Esophagus squamous epithelium (tissue), 5 donors: Measurements from ENCODE around the gene PPFIA2. TPM values are rescaled to one million over a fixed set of nuclear protein-coding genes. Genes with fewer than 3 reads are reported as not detected.
"Not testable (repeated sequence)": the region's sequence is repeated elsewhere in the genome, so short reads cannot be mapped to it uniquely, and the experiment has no call there.

ENCODE experiments used
- DNase-seq: peaks from one replicate; lab custom pipeline; 2025; lab: John Stamatoyannopoulos, UW
- H3K27ac ChIP-seq, 4 donors: fragments of 200-600 bp; sonication (generic); one replicate each; pipeline ENCODE4 v1.5.1; 2016 to 2019; ENCODE audit warnings: mild to moderate bottlenecking in 1 of 4
- H3K27me3 ChIP-seq, 4 donors: fragments of 200-600 bp; sonication (generic); 1 replicate in 3 of 4; 2 replicates in 1 of 4; pipeline versions ENCODE4 v1.5.1 to v1.6.0; 2017 to 2021; ENCODE audit warnings: antibody characterized with exemption in 1 of 4
- H3K36me3 ChIP-seq, 3 donors: fragments of 200-600 bp; sonication (generic); one replicate each; pipeline ENCODE4 v1.5.1; 2016 to 2019
- H3K4me1 ChIP-seq, 3 donors: fragments of 200-600 bp; sonication (generic); one replicate each; pipeline ENCODE4 v1.5.1; 2017 to 2019
- H3K4me3 ChIP-seq, 4 donors: fragments of 200-600 bp; sonication (generic); 1 replicate in 3 of 4; 2 replicates in 1 of 4; pipeline ENCODE4 v1.5.1; 2016 to 2019; ENCODE audit warnings: mild to moderate bottlenecking in 2 of 4, moderate library complexity in 1 of 4
- H3K9me3 ChIP-seq, 3 donors: fragments of 200-600 bp; sonication (generic); one replicate each; pipeline ENCODE4 v1.5.1; 2016 to 2019
- CTCF ChIP-seq, 6 experiments: fragments of 450-650 bp in 4 of 6; fragments of 200-600 bp in 2 of 6; sonication (generic) in 2 of 6; IDR thresholded peaks; one replicate each; pipeline ENCODE4 v1.5.1; 2016 to 2019; ENCODE audit warnings: antibody characterized with exemption in 6 of 6, mild to moderate bottlenecking in 4 of 6, moderate library complexity in 4 of 6
- POLR2A ChIP-seq, 4 donors: fragments of 450-650 bp; IDR thresholded peaks; one replicate each; pipeline ENCODE4 v1.6.1; 2017; ENCODE audit warnings: antibody characterized with exemption in 4 of 4, mild to moderate bottlenecking in 4 of 4, moderate library complexity in 3 of 4
- WGBS, 2 donors: methylation state at CpG; one replicate each; pipeline ENCODE4 v1.1.5; 2018; 5-methylcytosine and 5-hydroxymethylcytosine counted together
- intact Hi-C: fragments of 100-400 bp; cut with DNase I; formaldehyde crosslinking; loops from one replicate; pipeline ENCODE4 v1.15.0; 2022
- total RNA-seq, 4 donors: library from RNA; depleted of rRNA; stranded (reverse); fragments of >200 nt; gene quantifications; one replicate each; pipeline ENCODE4 v1.1.0, GENCODE V29; 2016
- donor health status: DM: yes; HTN: yes; CAD: no.

Gene PPFIA2
- total RNA-seq, 4 donors from 2014 or later, result 0.31 to 2.3 (median 0.55) TPM

DNA sequence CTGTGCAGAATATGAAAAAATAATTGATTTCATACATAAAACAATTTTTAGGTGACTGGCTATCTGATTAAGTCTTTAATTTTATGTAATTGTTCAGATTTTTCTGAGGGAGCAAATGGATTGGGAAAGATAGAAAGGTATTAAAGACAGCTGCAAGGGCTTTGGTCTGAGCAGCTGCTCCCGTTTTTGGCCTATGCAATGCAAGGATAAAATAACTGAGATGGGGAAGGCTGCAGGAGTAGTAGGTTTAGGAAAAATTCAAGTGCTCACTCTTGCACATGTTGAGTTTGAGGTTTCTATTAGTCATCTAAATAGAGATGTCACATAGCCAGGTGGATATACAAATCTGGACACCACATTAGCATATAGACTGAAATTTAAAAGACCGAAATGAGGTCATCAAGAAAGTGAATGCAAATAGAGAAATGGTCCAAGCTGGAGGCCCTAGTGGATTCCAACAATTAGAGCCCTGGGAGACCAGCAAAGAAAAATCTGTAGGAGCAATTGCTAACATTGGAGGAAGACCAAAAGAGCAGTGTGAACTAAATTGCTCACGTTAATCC, 144.0 kb downstream of the PPFIA2 start:
- no peak for DNase-seq
- no peaks in the 10 kb centered on the region for H3K9me3 ChIP-seq
- TF ChIP-seq POLR2A (IDR thresholded peaks at IDR 0.05) (no peak), CTCF (IDR thresholded peaks at IDR 0.05) (no peak)
- WGBS, 2 donors, result 69 to 72% methylated on average over 3 of the region's 3 CpGs
- H3K4me3 ChIP-seq, result no peak overlapping the region
- H3K27me3 ChIP-seq, result no peaks in the 10 kb centered on the region
- no peaks in the 10 kb centered on the region for H3K4me1 ChIP-seq
- intact Hi-C loops, result no loop called here
- H3K27ac ChIP-seq, result no peak overlapping the region
- H3K36me3 ChIP-seq, result no peaks in the 10 kb centered on the region

DNA sequence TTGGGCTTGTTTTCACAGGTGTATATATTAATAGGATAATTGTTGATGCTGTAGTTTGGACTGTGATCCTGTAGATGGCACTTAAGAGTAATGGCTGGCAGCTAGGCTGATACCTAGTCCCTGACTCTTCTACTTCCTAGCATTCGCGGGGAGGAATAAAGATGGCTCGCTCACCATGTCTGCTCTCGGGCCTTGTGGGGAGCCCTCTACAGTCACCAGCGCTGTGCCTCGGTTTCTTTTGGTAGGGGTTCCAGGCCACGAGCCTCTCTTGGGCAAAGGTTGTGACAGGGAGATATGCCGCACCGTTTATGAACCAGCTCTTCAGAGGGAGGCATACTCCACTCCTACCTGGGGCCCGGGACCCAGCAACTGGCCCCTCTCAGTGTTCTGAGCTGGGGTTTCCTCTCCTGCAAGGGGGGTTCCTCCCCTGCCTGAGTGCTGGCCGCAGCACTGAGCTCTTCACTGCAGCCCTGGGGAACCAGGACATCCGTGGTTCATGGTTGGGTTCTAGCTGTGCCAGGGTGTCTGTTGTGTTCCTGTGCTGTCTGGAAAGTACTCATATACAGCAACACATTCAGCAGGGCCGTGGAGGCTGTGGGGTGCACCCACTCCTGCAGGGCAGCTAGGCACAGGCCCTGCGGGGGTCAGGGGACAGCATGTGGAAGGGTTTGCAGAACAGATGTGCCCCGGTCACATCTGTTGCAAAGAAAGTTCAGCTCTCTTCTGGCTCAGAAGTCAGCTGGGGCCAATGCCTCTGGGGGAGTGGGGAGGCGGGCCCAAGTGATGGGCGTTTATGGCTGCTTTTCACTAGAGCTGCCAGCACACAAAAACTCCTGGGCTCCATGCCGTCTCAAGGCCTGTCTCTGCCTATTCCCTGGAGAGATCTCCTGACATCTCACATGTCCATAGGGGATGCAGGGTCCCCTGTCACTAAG, 147.9 kb downstream of the PPFIA2 start:
- Histone ChIP-seq H3K36me3 (no peaks in the 10 kb centered on the region), H3K9me3 (no peaks in the 10 kb centered on the region), H3K4me1 (no peaks in the 10 kb centered on the region), H3K27me3 (no peaks in the 10 kb centered on the region), H3K4me3 (no peak overlapping the region), H3K27ac (no peak overlapping the region)
- intact Hi-C loops, result no loop called here
- no peak for TF ChIP-seq CTCF (IDR thresholded peaks at IDR 0.05)
- no peak for TF ChIP-seq POLR2A (IDR thresholded peaks at IDR 0.05)
- WGBS, 2 donors, result 79 to 85% methylated on average over 4 to 10 of the region's 18 CpGs
- DNase-seq, result no peak

DNA sequence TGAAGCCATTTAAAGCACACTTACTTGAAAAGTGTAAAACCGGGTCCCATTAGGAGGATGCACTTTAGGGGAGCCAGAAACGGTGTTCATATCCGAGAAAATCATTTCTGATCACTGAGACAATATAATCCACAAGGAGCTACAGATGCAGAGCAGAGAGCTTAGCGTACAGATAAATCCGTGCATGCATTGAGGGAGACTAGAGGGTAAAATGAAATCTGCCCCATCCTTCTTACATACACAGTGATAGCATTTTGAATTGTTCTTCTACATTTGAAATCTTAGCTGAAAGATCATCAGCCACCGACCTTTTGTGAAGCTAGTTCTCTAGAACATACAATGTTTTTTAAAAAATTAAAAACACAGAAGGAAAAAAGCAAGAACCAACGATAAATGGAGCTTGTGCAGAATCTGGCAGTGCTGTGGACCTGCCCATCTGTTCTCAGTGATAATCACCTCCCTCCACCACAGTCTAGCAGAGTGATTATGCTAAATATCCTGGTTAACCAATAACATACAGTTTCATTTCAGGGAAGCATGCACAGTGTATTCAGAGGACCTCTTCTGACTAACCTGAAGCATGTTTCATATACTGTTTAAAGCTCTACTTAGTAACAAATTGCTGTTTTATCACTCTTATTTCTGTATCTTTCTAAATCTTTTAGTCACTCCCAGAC, 161.1 kb downstream of the PPFIA2 start:
- H3K4me1 ChIP-seq, result no peaks in the 10 kb centered on the region
- WGBS, 2 donors, result 36 to 39% methylated on average over 7 of the region's 7 CpGs
- H3K27ac ChIP-seq, result no peak overlapping the region
- intact Hi-C loops, result no loop called here
- H3K36me3 ChIP-seq, result no peaks in the 10 kb centered on the region
- no peaks in the 10 kb centered on the region for H3K9me3 ChIP-seq
- no peak for TF ChIP-seq POLR2A (IDR thresholded peaks at IDR 0.05)
- no peak for TF ChIP-seq CTCF (IDR thresholded peaks at IDR 0.05)
- H3K4me3 ChIP-seq, result no peak overlapping the region
- DNase-seq, result no peak
- no peaks in the 10 kb centered on the region for H3K27me3 ChIP-seq

DNA sequence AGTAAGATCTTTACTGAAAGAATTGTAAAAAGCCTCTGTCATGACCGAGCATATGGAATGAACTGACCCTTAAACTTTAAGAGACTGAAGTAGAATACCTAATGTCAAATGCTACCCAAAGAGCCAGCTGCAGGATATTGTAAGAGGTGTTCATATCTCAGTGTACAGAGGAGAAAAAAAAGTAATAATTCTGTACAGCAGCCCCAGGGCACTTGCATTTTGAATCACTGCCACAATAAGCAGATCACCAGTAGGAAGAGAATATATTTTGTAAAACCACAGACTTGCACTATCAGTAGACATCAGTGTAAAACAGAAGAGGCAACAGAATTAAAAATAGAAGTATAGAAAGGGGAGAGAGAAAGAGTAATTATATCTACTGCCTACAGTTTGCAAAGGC, 162.6 kb downstream of the PPFIA2 start:
- Histone ChIP-seq H3K4me3 (no peak overlapping the region), H3K4me1 (no peaks in the 10 kb centered on the region), H3K27ac (no peak overlapping the region), H3K27me3 (no peaks in the 10 kb centered on the region), H3K9me3 (no peaks in the 10 kb centered on the region), H3K36me3 (no peaks in the 10 kb centered on the region)
- DNase-seq, result no peak
- TF ChIP-seq CTCF (IDR thresholded peaks at IDR 0.05) (no peak), POLR2A (IDR thresholded peaks at IDR 0.05) (no peak)
- intact Hi-C loops, result no loop called here
- WGBS, 2 donors, result 40 to 54% methylated on average over 1 of the region's 1 CpG

GRCh38 chr12:81591256-81591655, 167.9 kb downstream of the PPFIA2 start:
- DNase-seq, result no peak
- 61 to 76% methylated on average over 4 of the region's 4 CpGs for WGBS, 2 donors
- TF ChIP-seq POLR2A (IDR thresholded peaks at IDR 0.05), result no peak
- TF ChIP-seq CTCF (IDR thresholded peaks at IDR 0.05), result no peak
- H3K4me3 ChIP-seq, result no peak overlapping the region
- H3K27me3 ChIP-seq, result no peaks in the 10 kb centered on the region
- no peaks in the 10 kb centered on the region for H3K4me1 ChIP-seq
- intact Hi-C loops, result no loop called here
- H3K9me3 ChIP-seq, result peaks cover 0 to 11% (median 0%) of the 10 kb centered on the region in 3 donors
- H3K36me3 ChIP-seq, result no peaks in the 10 kb centered on the region
- H3K27ac ChIP-seq, result no peak overlapping the region

GRCh38 chr12:81590703-81591102, 168.4 kb downstream of the PPFIA2 start:
- H3K9me3 ChIP-seq, result peaks cover 0 to 11% (median 0%) of the 10 kb centered on the region in 3 donors
- H3K4me1 ChIP-seq, H3K36me3 ChIP-seq, H3K27ac ChIP-seq, intact Hi-C loops, DNase-seq, H3K4me3 ChIP-seq, H3K27me3 ChIP-seq: not testable (repeated sequence)
- 69 to 78% methylated on average over 2 of the region's 2 CpGs for WGBS, 2 donors
